Hepatocyte (in vitro differentiated cells): ENCODE data around the gene TMEM134. TPM values are rescaled to one million over a fixed set of nuclear protein-coding genes. Genes with fewer than 3 reads are reported as not detected.

Experiments used
- DNase-seq: peaks from one replicate; pipeline ENCODE4 v3.0.0-alpha.2; 2016; ENCODE audit warnings: low spot score
- H2AFZ ChIP-seq: fragments of 200-600 bp; sonication (generic); 2 replicates; pipeline ENCODE4 v1.6.0; 2016; ENCODE audit warnings: antibody characterized with exemption, mild to moderate bottlenecking
- H3K27ac ChIP-seq: fragments of 200-600 bp; sonication (generic); 2 replicates; pipeline ENCODE4 v1.5.1; 2016; ENCODE audit warnings: mild to moderate bottlenecking
- H3K27me3 ChIP-seq: fragments of 200-600 bp; sonication (generic); 2 replicates; pipeline ENCODE4 v1.6.1; 2016
- H3K36me3 ChIP-seq: fragments of 200-600 bp; sonication (generic); replicated peaks from 2 replicates; pipeline ENCODE4 v1.5.1; 2016; ENCODE audit warnings: low read depth; ENCODE audit not compliant: insufficient read depth
- H3K4me1 ChIP-seq: fragments of 200-600 bp; sonication (generic); 2 replicates; pipeline ENCODE4 v1.5.1; 2016; ENCODE audit warnings: mild to moderate bottlenecking, moderate library complexity; ENCODE audit not compliant: insufficient read depth
- H3K4me2 ChIP-seq: fragments of 200-600 bp; sonication (generic); 2 replicates; pipeline ENCODE4 v1.6.0; 2016
- H3K4me3 ChIP-seq: fragments of 200-600 bp; sonication (generic); 2 replicates; pipeline ENCODE4 v1.5.1; 2016; ENCODE audit warnings: mild to moderate bottlenecking
- H3K79me2 ChIP-seq: fragments of 200-600 bp; sonication (generic); 2 replicates; pipeline ENCODE4 v1.6.0; 2017; ENCODE audit warnings: mild to moderate bottlenecking
- H3K9me2 ChIP-seq: fragments of 200-600 bp; sonication (generic); replicated peaks from 2 replicates; pipeline ENCODE4 v1.6.0; 2017; ENCODE audit warnings: mild to moderate bottlenecking; ENCODE audit not compliant: insufficient read depth
- H3K9me3 ChIP-seq: fragments of 200-600 bp; sonication (generic); 2 replicates; pipeline ENCODE4 v1.5.1; 2016; ENCODE audit warnings: low read depth, mild to moderate bottlenecking
- H4K20me1 ChIP-seq: fragments of 200-600 bp; sonication (generic); 2 replicates; pipeline ENCODE4 v1.6.0; 2016; ENCODE audit warnings: mild to moderate bottlenecking; ENCODE audit not compliant: insufficient read depth, poor library complexity, severe bottlenecking
- CTCF ChIP-seq: fragments of 200-600 bp; sonication (generic); IDR thresholded peaks from 2 replicates; pipeline ENCODE4 v1.5.1; 2016; ENCODE audit warnings: antibody characterized with exemption, mild to moderate bottlenecking; ENCODE audit not compliant: poor library complexity
- EZH2 ChIP-seq: fragments of 200-600 bp; sonication (generic); IDR thresholded peaks from 2 replicates; pipeline ENCODE4 v1.6.1; 2016; ENCODE audit warnings: antibody characterized with exemption, mild to moderate bottlenecking, borderline replicate concordance
- EZH2phosphoT487 ChIP-seq: fragments of 200-600 bp; sonication (generic); IDR thresholded peaks from one replicate; pipeline ENCODE4 v1.6.1; 2018; ENCODE audit warnings: antibody characterized with exemption, mild to moderate bottlenecking, low read depth, moderate library complexity; ENCODE audit not compliant: unreplicated experiment, severe bottlenecking
- WGBS: methylation state at CpG from one replicate; pipeline ENCODE4 v1.1.6; 2016; ENCODE audit warnings: low lambda C conversion rate; ENCODE audit errors: missing lambda C conversion rate; 5-methylcytosine and 5-hydroxymethylcytosine counted together
- polyA plus RNA-seq: library from polyadenylated mRNA; unstranded; fragments of >200 nt; fragmentation: Nextera tagmentation; extraction: Ambion mirVana; gene quantifications from 2 replicates; pipeline ENCODE4 v1.2.1, GENCODE V29; 2016
- total RNA-seq: library from RNA; depleted of rRNA; stranded (reverse); fragments of >200 nt; gene quantifications from 2 replicates; pipeline ENCODE4 v1.2.3, GENCODE V29; 2014

TMEM134 gene
- total and polyA plus RNA-seq, 2 experiments from 2014 or later, result 43.2 to 93.7 TPM

DNA sequence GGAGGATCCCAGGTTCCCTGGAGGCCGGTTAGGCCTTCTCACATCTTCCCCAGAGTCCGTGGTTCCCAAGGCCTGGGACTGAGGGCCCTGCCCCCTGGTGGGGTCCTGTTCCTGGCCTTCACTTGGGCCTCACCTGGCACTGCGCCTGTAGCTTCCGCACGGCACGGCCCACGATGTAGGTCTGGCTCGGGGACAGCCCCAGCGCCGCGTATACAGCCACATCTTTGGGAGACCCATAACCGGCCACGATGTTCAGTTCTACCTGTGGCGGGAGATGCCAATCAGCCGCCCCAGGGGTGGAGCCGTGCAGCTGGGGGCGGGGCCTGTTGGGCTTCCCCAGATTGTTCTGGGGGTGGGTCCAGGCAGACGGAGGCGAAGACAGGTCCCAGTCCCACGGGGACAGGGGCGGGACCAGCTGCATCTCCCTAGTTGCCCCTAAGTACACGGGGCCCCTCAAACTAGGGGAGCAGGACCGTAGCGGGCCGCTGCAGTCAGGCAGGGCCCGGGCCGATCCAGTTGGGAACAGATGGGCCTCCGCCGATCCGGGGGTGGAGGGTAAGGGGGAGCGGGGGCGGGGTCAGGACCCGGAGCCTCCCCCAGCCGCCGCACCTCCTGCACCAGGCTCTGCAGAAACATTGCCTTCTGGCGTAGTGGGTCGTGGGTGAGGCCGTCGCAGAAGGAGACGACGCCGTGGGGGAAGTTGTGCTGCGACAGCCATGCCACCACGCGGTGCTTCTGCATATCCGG is 23.9 kb upstream of the TMEM134 start:
- TF ChIP-seq CTCF (no peak), EZH2phosphoT487 (no peak), EZH2 (no peak)
- no peaks in the 10 kb centered on the region for H3K9me3 ChIP-seq
- H3K27ac ChIP-seq, result no peak overlapping the region
- no peaks in the 10 kb centered on the region for H3K9me2 ChIP-seq
- H3K4me2 ChIP-seq, result no peak overlapping the region
- H3K36me3 ChIP-seq, result no peaks in the 10 kb centered on the region
- no peaks in the 10 kb centered on the region for H3K79me2 ChIP-seq
- no peaks in the 10 kb centered on the region for H3K27me3 ChIP-seq
- no peak for DNase-seq
- H2AFZ ChIP-seq, result no peak overlapping the region
- H3K4me1 ChIP-seq, result no peaks in the 10 kb centered on the region
- WGBS, result 94% methylated on average over 28 of the region's 46 CpGs
- H4K20me1 ChIP-seq, result no peaks in the 10 kb centered on the region
- H3K4me3 ChIP-seq, result no peak overlapping the region

DNA sequence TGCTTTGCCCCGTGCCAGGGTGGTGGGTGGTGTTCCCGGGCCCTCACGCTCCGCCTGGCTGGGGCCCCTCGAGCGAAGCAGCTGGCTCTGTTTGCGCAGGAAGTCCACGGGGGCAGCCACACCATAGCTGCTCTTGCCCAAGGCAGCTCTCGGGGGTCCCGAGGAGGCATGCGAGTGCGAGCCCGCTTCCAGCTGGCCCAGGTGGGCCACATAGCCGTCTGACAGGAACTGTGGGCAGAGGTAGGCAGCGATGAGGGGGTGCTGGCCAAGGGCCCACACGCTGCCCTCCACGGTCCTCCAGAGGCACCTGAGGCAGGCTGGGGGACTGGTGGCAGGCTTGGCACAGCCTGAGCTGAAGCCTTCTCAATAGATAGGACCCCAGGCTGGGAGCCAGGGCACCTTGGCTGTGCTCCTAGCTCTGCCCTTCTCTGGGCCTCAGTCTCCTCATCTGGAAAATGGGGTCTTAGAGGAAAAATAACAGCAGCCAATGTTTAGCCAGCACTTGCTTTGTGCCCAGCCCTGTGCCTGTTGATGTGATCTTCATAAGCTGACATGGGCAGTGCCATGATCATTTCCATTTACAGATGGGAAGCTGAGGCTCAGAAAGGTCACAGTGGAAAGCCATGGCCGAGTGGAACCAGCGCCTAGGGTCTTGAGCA is 23.1 kb upstream of the TMEM134 start:
- no peaks in the 10 kb centered on the region for H3K4me1 ChIP-seq
- H3K9me2 ChIP-seq, result no peaks in the 10 kb centered on the region
- no peaks in the 10 kb centered on the region for H3K79me2 ChIP-seq
- no peak for DNase-seq
- H2AFZ ChIP-seq, result no peak overlapping the region
- TF ChIP-seq EZH2phosphoT487, result no peak
- no peak for TF ChIP-seq EZH2
- TF ChIP-seq CTCF, result no peak
- 92% methylated on average over 19 of the region's 19 CpGs for WGBS
- H3K27ac ChIP-seq, result no peak overlapping the region
- no peaks in the 10 kb centered on the region for H3K36me3 ChIP-seq
- no peaks in the 10 kb centered on the region for H3K9me3 ChIP-seq
- H3K4me2 ChIP-seq, result no peak overlapping the region
- H3K4me3 ChIP-seq, result no peak overlapping the region
- no peaks in the 10 kb centered on the region for H3K27me3 ChIP-seq
- H4K20me1 ChIP-seq, result no peaks in the 10 kb centered on the region

DNA sequence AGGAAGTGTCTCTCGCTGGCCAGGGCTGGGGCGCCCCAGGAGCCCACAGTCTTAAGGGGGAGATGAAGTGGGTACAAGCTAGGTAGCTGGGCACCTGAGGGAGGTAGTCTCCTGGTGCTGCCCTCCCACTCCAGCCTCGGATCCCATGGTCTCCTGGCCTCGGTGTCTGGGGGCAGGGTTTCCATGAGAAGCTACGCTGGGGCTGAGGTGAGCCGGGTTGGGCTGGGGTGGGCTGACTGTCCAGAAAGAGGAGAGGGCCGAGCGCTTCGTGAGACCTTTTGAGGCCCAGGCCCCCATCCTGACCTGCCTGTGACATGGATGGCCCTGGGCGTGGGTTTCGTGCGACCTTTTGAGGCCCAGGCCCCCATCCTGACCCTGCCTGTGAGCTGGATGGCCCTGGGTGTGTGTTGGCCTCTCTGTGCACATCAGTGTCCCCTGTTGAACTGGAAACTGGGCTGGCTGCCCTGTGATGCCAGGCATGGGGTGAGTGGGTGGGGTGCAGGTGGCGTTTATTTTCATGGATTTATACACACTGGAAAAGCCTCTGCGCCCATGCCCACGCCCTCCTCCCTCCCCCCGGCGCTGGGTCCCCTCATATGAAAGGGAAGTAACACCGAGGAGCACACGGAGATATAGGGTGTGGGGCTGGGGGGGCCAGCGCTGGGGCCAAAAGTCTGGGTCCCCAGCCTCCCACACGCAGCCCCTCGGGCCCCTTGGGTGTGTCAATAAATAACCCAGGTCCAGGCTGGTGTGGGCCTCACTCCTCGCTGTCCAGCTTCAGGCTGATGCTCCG is 22.4 kb upstream of the TMEM134 start:
- no peaks in the 10 kb centered on the region for H3K36me3 ChIP-seq

More for the DNA sequence above, 22.4 kb upstream of the TMEM134 start:
- Histone ChIP-seq H3K79me2 (no peaks in the 10 kb centered on the region), H3K27ac (no peak overlapping the region), H3K4me2 (no peak overlapping the region), H3K9me2 (no peaks in the 10 kb centered on the region), H3K27me3 (no peaks in the 10 kb centered on the region), H4K20me1 (no peaks in the 10 kb centered on the region), H2AFZ (no peak overlapping the region), H3K4me3 (no peak overlapping the region), H3K4me1 (no peaks in the 10 kb centered on the region), H3K9me3 (no peaks in the 10 kb centered on the region)
- TF ChIP-seq EZH2 (no peak), CTCF (no peak), EZH2phosphoT487 (no peak)
- no peak for DNase-seq
- 91% methylated on average over 18 of the region's 24 CpGs for WGBS
